ENCODE data around the gene BHMT2.

Gene BHMT2

GRCh38 chr5:79119486-79119885, 49.9 kb downstream of the BHMT2 start:
- DNase-seq (ENCODE audit: low read depth in 2 of 2): no peak

GRCh38 chr5:79120221-79120620, 50.7 kb downstream of the BHMT2 start:
- no peak for DNase-seq (ENCODE audit: low read depth in 2 of 2)

GRCh38 chr5:79122973-79123372, 53.4 kb downstream of the BHMT2 start:
- DNase-seq (ENCODE audit: low read depth in 2 of 2): no peak

- DNase-seq (ENCODE audit: low read depth in 2 of 2): no peak
Measured at GRCh38 chr5:79124607-79125006, 55.0 kb downstream of the BHMT2 start.

- no peak for DNase-seq (ENCODE audit: low read depth in 2 of 2)
Measured at GRCh38 chr5:79130781-79131180, 61.2 kb downstream of the BHMT2 start.

- DNase-seq (ENCODE audit: low read depth in 2 of 2): no peak
Measured at GRCh38 chr5:79133121-79133656, 63.6 kb downstream of the BHMT2 start.

- peak; percentile 47 to 58 for DNase-seq (ENCODE audit: low read depth in 2 of 2)
Measured at GRCh38 chr5:79133657-79134451, 64.3 kb downstream of the BHMT2 start.

- no peak for DNase-seq (ENCODE audit: low read depth in 2 of 2)
Measured at GRCh38 chr5:79135790-79136553, 66.4 kb downstream of the BHMT2 start.

- DNase-seq (ENCODE audit: low read depth in 2 of 2): no peak
Measured at GRCh38 chr5:79136618-79137017, 67.1 kb downstream of the BHMT2 start.
